ENCODE results near the gene EPS15.
"Not testable (repeated sequence)": the region's sequence is repeated elsewhere in the genome, so short reads cannot be mapped to it uniquely, and the experiment has no call there.

The EPS15 gene

GRCh38 chr1:51442616-51443015, 76.5 kb downstream of the EPS15 start:
- no peak for DNase-seq (ENCODE audit: low read depth)
- no peak overlapping the region for H3K4me3 ChIP-seq (ENCODE audit: low read depth, low read length)
- TF ChIP-seq, protein P1, sequence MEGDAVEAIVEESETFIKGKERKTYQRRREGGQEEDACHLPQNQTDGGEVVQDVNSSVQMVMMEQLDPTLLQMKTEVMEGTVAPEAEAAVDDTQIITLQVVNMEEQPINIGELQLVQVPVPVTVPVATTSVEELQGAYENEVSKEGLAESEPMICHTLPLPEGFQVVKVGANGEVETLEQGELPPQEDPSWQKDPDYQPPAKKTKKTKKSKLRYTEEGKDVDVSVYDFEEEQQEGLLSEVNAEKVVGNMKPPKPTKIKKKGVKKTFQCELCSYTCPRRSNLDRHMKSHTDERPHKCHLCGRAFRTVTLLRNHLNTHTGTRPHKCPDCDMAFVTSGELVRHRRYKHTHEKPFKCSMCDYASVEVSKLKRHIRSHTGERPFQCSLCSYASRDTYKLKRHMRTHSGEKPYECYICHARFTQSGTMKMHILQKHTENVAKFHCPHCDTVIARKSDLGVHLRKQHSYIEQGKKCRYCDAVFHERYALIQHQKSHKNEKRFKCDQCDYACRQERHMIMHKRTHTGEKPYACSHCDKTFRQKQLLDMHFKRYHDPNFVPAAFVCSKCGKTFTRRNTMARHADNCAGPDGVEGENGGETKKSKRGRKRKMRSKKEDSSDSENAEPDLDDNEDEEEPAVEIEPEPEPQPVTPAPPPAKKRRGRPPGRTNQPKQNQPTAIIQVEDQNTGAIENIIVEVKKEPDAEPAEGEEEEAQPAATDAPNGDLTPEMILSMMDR (IDR thresholded peaks at IDR 0.05; ENCODE audit: low read depth, low read length, missing control alignments): no peak
- in situ Hi-C loops (cut with HindIII; ENCODE audit: low sequenced_read_pairs): no loop called here

DNA sequence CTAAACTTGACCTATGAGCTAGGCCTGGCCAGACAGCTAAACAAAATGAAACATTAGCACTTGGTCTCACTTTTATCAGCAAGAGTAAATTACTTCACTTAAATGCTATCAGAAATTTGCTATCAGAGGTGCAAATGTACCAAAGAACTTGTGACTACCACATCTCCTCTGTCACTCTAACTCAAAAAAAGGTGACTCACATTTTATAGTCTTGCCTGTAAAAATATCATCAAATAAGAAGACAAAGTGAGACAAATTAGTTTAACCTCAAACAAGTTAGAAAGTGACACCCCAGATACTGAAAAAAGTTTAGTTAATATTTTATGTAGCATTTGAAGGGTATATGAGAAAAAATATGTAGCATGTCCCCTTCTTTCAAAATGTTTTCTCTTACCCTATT, 76.9 kb downstream of the EPS15 start:
- TF ChIP-seq, protein P1 (IDR thresholded peaks at IDR 0.05; ENCODE audit: low read depth, low read length, missing control alignments): no peak
- DNase-seq (ENCODE audit: low read depth): no peak
- H3K4me3 ChIP-seq (ENCODE audit: low read depth, low read length): no peak overlapping the region
- in situ Hi-C loops (cut with HindIII; ENCODE audit: low sequenced_read_pairs): no loop called here

DNA sequence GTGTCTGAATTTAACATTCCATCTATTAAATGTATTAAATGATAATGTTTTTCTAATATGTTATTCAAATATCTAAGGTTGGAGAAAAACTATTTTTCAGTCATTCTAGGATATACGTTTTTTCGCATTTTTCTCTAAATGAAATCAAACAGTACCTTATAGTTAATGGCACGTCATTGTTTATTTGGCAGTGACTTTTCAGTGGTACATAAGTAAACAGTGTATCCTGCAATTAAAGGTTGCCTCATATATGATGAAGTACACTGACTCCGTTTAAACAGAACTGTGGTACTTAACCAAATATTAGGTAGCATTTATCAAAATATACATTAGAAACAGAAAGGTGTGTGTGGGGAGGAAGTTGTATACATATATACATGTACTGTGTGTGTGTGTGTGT, 79.2 kb downstream of the EPS15 start:
- no peak for DNase-seq (ENCODE audit: low read depth)
- H3K4me3 ChIP-seq (ENCODE audit: low read depth, low read length): no peak overlapping the region
- in situ Hi-C loops (cut with HindIII; ENCODE audit: low sequenced_read_pairs): no loop called here
- TF ChIP-seq, protein P1 (IDR thresholded peaks at IDR 0.05; ENCODE audit: low read depth, low read length, missing control alignments): no peak

- in situ Hi-C loops (cut with HindIII; ENCODE audit: low sequenced_read_pairs): no loop called here
- no peak overlapping the region for H3K4me3 ChIP-seq (ENCODE audit: low read depth, low read length)
- TF ChIP-seq, protein P1 (IDR thresholded peaks at IDR 0.05; ENCODE audit: low read depth, low read length, missing control alignments): no peak
- DNase-seq (ENCODE audit: low read depth): no peak
These were observed 80.0 kb downstream of the EPS15 start for GRCh38 chr1:51439053-51439452.

GRCh38 chr1:51437391-51437790, 81.7 kb downstream of the EPS15 start:
- H3K4me3 ChIP-seq (ENCODE audit: low read depth, low read length); in situ Hi-C loops (cut with HindIII; ENCODE audit: low sequenced_read_pairs); DNase-seq (ENCODE audit: low read depth): not testable (repeated sequence)

DNA sequence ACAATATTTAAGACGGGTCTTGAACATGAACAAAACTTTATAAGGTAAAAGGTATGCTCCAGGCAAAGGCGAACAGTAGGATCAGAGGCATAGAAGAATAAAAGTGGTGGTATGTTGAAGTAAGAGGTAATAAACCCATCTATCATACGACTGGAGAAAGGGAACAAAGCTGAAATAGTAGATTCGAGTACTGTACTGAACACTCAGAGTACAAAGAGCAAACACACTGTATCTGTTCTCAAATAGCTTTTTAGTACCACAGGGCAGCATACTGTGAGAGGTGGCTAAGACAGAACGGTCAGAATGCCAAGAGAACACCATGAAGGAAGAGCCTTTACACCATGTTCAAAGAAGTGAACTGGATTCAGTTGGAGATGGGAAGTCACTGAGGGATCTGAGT, 83.2 kb downstream of the EPS15 start:
- no peak for DNase-seq (ENCODE audit: low read depth)
- TF ChIP-seq, protein P1 (IDR thresholded peaks at IDR 0.05; ENCODE audit: low read depth, low read length, missing control alignments): no peak
- H3K4me3 ChIP-seq (ENCODE audit: low read depth, low read length): no peak overlapping the region
- in situ Hi-C loops (cut with HindIII; ENCODE audit: low sequenced_read_pairs): no loop called here

- in situ Hi-C loops (cut with HindIII; ENCODE audit: low sequenced_read_pairs): no loop called here
- no peak overlapping the region for H3K4me3 ChIP-seq (ENCODE audit: low read depth, low read length)
- TF ChIP-seq, protein P1 (IDR thresholded peaks at IDR 0.05; ENCODE audit: low read depth, low read length, missing control alignments): no peak
- no peak for DNase-seq (ENCODE audit: low read depth)
These were observed 85.0 kb downstream of the EPS15 start for GRCh38 chr1:51433972-51434510.
